ENCODE measurements around the gene PARD3B. TPM values are rescaled to one million over a fixed set of nuclear protein-coding genes. Genes with fewer than 3 reads are reported as not detected.

Gene PARD3B
- total RNA-seq, 1 experiment from 2014 or later, result 2.0 TPM

DNA sequence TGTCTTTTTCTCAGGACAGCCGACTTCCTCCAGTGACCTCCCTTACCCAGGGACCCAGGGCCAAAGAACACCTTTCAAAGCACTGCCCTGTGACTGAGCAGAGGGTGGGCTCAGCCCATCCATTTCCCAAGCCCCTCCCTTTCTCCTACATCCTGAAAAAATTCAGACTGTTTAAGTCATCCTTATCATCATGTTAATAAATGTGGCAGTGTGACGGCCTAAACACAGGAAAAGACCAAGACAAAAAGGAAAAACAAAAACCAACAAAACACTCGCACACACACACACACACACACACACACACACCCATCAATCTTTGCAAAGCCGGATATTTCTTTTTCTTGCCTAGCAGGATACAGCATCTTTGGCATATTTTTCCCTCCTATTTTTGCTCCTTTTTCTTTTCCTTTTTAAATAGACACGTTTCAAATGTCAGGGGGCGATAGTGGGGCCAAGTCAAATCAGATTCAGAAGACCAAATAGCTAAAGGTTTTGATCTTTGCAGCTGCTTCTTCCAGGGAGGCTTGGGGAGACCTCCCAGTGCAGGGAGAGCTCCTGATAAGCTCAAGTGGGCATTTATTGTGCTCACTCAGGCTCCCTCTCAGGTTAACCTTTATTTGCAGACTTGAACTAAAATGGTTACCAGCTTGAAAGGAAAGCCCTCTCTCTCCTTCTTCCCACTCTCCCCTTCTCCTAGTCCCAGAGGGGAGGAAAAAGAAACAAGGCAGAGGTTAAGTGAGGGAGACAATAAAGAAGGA lies 1097.5 kb downstream of the PARD3B start:
- H3K9me2 ChIP-seq (ENCODE audit: insufficient read depth), result no peaks in the 10 kb centered on the region
- TF ChIP-seq ZNF274 (IDR thresholded peaks at IDR 0.05; ENCODE audit: low read depth, low read length) (no peak), EZH2phosphoT487 (IDR thresholded peaks at IDR 0.05; ENCODE audit: borderline replicate concordance) (no peak), CBX3 (IDR thresholded peaks at IDR 0.05; ENCODE audit: low read depth) (no peak), POLR2A (IDR thresholded peaks at IDR 0.05; ENCODE audit: borderline replicate concordance, extremely low read depth, insufficient read depth, insufficient read length) (no peak), EZH2 (IDR thresholded peaks at IDR 0.05) (no peak), SIN3A (IDR thresholded peaks at IDR 0.05; ENCODE audit: low read depth) (no peak), ELF1 (IDR thresholded peaks at IDR 0.05; ENCODE audit: borderline replicate concordance, low read depth) (no peak), CEBPB (IDR thresholded peaks at IDR 0.05; ENCODE audit: low read depth) (no peak), FOSL1 (IDR thresholded peaks at IDR 0.05; ENCODE audit: low read depth) (no peak), TCF7L2 (IDR thresholded peaks at IDR 0.05; ENCODE audit: borderline replicate concordance, extremely low read depth, insufficient read depth, insufficient read length) (no peak), EGR1 (IDR thresholded peaks at IDR 0.05; ENCODE audit: low read depth) (no peak), YY1 (IDR thresholded peaks at IDR 0.05; ENCODE audit: extremely low read depth, insufficient replicate concordance, low read depth, low read length) (no peak), JUND (IDR thresholded peaks at IDR 0.05) (no peak), ZFX (IDR thresholded peaks at IDR 0.05) (no peak), POLR2AphosphoS5 (IDR thresholded peaks at IDR 0.05; ENCODE audit: low read depth, low read length) (no peak)
- TF ChIP-seq, protein P1, sequence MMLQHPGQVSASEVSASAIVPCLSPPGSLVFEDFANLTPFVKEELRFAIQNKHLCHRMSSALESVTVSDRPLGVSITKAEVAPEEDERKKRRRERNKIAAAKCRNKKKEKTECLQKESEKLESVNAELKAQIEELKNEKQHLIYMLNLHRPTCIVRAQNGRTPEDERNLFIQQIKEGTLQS (IDR thresholded peaks at IDR 0.05), result no peak
- TF ChIP-seq, protein P2, sequence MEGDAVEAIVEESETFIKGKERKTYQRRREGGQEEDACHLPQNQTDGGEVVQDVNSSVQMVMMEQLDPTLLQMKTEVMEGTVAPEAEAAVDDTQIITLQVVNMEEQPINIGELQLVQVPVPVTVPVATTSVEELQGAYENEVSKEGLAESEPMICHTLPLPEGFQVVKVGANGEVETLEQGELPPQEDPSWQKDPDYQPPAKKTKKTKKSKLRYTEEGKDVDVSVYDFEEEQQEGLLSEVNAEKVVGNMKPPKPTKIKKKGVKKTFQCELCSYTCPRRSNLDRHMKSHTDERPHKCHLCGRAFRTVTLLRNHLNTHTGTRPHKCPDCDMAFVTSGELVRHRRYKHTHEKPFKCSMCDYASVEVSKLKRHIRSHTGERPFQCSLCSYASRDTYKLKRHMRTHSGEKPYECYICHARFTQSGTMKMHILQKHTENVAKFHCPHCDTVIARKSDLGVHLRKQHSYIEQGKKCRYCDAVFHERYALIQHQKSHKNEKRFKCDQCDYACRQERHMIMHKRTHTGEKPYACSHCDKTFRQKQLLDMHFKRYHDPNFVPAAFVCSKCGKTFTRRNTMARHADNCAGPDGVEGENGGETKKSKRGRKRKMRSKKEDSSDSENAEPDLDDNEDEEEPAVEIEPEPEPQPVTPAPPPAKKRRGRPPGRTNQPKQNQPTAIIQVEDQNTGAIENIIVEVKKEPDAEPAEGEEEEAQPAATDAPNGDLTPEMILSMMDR (IDR thresholded peaks at IDR 0.05 in 2 of 3, conservative IDR thresholded peaks at IDR 0.05 in 1 of 3; ENCODE audit: borderline replicate concordance in 1 of 3, insufficient read depth in 1 of 3, low read depth in 2 of 3, low read length in 2 of 3), result no peak
- TF ChIP-seq, protein P3, sequence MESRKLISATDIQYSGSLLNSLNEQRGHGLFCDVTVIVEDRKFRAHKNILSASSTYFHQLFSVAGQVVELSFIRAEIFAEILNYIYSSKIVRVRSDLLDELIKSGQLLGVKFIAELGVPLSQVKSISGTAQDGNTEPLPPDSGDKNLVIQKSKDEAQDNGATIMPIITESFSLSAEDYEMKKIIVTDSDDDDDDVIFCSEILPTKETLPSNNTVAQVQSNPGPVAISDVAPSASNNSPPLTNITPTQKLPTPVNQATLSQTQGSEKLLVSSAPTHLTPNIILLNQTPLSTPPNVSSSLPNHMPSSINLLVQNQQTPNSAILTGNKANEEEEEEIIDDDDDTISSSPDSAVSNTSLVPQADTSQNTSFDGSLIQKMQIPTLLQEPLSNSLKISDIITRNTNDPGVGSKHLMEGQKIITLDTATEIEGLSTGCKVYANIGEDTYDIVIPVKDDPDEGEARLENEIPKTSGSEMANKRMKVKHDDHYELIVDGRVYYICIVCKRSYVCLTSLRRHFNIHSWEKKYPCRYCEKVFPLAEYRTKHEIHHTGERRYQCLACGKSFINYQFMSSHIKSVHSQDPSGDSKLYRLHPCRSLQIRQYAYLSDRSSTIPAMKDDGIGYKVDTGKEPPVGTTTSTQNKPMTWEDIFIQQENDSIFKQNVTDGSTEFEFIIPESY (IDR thresholded peaks at IDR 0.05; ENCODE audit: extremely low read depth, insufficient replicate concordance, low read length), result no peak
- TF ChIP-seq, protein P4, sequence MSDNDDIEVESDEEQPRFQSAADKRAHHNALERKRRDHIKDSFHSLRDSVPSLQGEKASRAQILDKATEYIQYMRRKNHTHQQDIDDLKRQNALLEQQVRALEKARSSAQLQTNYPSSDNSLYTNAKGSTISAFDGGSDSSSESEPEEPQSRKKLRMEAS (IDR thresholded peaks at IDR 0.05), result no peak
- ChIA-PET POLR2A (no interaction called here), CTCF (no interaction called here), RAD21 (ENCODE audit: low non-redundant PET in 1 of 2, low total read pairs in 2 of 2, uncharacterized antibody in 2 of 2, unreplicated experiment in 2 of 2) (no interaction called here)
- no peaks in the 10 kb centered on the region for H3K36me3 ChIP-seq (ENCODE audit: control insufficient read depth in 1 of 2, insufficient read depth in 2 of 2, low read length in 2 of 2)
- no peaks in the 10 kb centered on the region for H3K79me2 ChIP-seq (ENCODE audit: insufficient read depth, low read length)
- DNase-seq (ENCODE audit: low read depth, low spot score), result no peak
- no peak overlapping the region for H3K27ac ChIP-seq (ENCODE audit: low read depth, low read length)
- intact Hi-C loops (cut with micrococcal nuclease), result no loop called here
- no peak overlapping the region for H3K9ac ChIP-seq (ENCODE audit: low read length)
- H3K4me3 ChIP-seq (replicated peaks in 1 of 2; ENCODE audit: low read depth in 1 of 2, low read length in 2 of 2), result no peak overlapping the region
- H2AFZ ChIP-seq (ENCODE audit: low read depth, low read length, poor library complexity, severe bottlenecking), result no peak overlapping the region
- BruUV-seq (replicated peaks), result no TSS peak
- H3K27me3 ChIP-seq (ENCODE audit: insufficient read depth, low read length), result no peaks in the 10 kb centered on the region; the same call in 1 of the 2 replicates
- no peaks in the 10 kb centered on the region for H4K20me1 ChIP-seq (ENCODE audit: insufficient read depth)
- H3K9me3 ChIP-seq (ENCODE audit: control insufficient read depth in 1 of 2, insufficient read depth in 1 of 2, low read depth in 1 of 2, low read length in 2 of 2), result no peaks in the 10 kb centered on the region
- H3K4me2 ChIP-seq (ENCODE audit: low read length), result no peak overlapping the region
- ATAC-seq, result no peak
- no peaks in the 10 kb centered on the region; a peak in 1 of 4 replicates for H3K4me1 ChIP-seq (ENCODE audit: control insufficient read depth in 1 of 2, insufficient read depth in 2 of 2, low read length in 2 of 2)
